ENCODE measurements around the gene SYNPR.

SYNPR gene

DNA sequence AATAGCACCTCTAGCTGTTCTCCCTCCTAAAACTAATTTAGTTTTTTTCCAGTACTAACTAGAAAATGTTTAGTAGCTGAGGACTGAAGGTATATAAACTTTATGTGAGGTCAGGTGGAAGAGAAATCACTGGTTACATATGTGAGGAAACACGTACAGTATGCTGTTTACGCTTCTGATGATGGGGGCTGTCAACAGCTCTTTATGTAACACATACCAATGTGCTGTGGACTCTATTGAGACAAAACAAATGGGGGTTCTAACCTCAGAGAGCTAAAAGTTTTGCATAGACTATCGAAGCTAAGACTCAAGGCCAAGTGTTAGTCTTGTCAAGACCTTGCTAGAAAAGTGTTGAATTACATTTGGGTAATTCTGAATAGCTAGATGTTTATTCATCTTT is 107.5 kb downstream of the SYNPR start:
- DNase-seq (ENCODE audit: low spot score), result no peak

DNA sequence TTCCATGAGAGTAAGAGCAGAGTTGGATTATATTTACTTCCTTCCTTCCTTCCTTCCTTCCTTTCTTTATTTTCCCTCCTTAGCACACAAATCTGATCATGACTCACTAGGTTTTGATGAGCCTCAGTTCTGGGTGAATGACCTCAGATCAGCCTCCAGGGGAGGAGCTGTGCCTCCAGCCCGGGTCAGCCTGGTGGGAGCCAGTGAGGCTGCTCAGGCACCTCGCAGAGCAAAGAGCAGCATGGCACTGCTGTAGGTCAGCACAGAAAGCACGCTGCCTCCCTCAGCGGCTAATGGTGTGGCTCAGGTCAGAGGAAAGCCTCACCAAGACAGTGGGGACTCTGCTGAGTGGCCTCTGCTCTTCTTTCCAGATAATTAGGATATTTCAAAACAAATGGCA is 108.5 kb downstream of the SYNPR start:
- no peak for DNase-seq (ENCODE audit: low spot score)

DNA sequence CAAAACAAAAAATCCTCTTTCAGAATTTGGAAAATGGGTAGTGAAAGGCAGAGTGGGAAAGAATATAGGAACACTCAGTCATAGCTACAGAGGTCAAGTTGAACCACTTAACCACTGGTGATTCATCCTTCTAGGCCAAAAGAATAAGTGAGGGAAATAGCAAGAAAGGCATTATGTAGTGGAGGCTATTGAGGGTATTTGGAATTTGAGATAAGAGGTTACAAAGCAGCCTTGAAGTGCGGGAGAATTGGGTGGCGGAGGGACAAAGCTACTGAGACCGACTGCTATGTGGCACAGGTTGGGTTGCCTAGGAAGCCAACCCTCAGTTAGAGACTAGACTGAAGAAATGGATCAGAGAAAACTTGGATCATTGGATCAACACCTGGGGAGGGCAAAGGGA is 109.5 kb downstream of the SYNPR start:
- no peak for DNase-seq (ENCODE audit: low spot score)

DNA sequence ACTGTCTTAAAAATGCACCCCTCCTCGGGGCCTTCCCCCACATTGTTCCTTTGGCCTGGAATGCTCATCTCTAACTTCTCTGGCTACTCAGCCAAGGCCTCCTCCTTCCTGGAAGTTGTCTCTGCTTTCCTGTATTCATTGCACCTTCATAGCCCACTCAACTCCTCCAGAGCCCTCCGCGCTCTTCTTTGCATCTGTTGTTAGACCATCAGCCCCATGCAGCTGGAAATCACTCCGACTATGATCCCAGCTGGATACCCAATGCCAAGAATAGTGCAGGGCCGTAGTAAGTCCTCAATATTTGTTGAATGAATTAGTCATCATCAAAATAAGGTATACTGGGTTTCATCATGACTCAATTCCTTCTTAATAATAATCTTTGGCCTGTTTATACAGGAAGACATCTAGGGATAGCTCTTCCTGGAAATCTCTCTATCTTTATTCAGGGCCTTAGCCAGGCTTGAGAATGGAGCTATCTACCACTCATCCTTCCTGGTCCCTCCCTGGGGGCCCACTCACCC is 112.7 kb downstream of the SYNPR start:
- no peak for DNase-seq (ENCODE audit: low spot score)

DNA sequence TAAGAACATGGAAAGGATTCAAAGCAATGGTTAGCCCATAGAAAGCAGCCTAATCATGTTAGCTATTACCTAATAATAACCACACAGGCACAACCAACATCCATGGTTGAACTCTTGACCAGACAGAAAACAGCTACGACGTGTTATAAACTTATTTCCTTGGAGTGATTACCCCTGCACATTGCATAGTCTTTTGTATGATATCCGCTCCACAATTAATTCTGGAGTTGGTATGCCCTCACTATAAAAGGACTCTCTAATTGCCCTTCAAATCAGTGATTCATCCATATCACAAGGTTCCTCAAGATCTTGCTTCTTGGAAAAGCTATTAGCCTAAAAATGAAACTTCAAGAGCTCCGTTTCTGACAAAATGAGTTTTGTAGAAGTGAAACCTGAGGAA is 117.9 kb downstream of the SYNPR start:
- DNase-seq (ENCODE audit: low spot score), result no peak

DNA sequence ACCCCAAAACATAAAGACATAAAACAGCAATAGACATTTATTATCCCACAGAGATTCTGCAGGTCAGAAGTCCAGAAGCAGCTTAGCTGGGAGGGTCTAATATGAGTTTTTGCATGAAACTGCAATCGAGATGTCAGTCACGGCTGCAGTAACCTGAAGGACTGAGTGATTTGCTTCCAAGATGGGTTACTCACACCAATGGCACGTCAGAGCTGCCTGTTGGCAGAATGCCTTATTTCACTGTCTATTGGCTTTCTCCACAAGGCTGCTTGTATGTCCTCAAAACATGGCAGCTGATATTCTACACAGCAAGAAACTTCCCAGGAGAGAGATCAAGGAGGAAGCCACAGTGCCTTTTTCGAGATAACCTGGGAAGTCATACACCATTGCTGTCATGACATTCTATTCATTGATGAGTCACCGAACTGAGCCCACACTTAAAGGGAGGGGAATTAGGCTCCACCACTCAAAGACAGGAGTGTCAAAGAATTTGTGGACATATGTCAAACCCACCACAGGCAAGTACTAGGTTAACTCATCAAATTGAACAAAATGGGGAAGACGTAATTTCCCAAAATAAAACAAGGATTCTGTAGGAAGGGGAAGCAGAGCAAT is 122.2 kb downstream of the SYNPR start:
- no peak for DNase-seq (ENCODE audit: low spot score)

DNA sequence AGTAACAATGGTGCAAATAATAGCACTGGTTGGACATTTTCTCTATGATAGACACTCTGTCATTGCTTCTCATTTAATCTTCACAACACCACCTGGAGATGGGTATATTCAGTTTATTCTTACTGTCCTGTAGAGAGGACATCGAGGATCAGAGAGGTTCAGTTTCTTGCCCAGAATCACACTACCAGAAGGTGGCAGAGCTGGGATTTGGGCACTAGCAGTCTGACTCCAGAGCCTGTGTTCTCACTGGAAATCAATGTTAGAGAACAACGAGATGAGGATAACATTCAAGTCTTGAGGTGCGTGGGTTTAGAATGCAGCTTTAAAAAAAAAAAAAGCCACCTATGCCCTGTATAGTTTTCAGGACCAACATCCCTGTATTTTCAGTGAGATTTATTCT is 127.8 kb downstream of the SYNPR start:
- no peak for DNase-seq (ENCODE audit: low spot score)

DNA sequence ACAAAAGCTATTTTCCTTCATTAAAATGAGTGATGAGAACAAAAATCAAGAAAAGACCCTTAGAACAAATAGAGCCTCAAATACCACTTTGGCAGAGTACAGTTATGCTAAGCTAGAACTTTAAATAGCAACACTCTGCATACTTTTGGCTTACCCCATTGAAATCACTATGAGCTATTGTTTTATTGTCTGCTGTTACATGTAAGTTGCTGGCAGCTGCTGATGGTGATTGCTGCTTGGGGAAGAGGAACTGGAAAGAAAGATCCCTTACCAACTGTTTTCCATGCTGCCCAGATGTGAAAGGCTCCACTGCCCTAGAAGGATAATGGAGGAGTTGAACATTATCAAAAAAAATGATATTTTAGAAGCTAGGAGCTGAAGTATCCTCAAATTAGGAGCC is 135.4 kb downstream of the SYNPR start:
- no peak for DNase-seq (ENCODE audit: low spot score)

DNA sequence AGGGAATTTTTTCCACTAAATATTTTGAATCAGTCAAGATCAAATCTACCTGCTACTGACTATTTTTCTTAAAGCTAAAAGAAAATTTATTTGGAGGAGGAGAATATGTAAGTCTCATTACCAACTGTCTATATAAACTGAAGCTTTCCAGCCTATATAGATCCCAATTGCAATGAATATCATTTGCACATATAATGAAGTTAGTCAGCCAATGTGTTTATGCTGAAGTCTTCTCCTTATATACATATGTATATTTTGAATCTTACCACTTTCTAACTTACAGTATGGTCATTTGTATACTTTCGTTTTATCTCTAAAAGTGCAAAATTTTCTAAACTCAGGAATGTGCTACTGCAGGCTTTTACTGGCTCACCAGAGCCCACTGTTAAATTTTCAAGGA is 136.5 kb downstream of the SYNPR start:
- no peak for DNase-seq (ENCODE audit: low spot score)

DNA sequence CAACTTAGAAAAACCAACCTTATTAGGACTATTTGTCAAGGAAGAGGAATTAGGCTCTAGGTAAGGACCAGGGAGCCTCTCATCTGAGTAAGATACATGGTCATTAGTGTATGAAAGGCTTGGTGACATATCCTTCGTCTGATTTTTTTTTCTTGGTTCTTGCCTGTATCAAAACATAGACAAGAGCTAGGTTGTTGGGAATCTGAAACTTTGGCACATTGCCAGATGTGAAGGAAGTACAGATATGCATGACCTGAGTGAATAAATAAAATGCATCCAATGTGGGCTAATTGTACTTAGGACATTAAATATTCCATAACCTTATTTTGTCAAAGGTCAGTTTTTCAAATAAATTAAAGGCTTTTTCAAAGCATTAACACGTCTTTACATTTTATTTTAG is 151.8 kb downstream of the SYNPR start:
- DNase-seq (ENCODE audit: low spot score), result no peak

DNA sequence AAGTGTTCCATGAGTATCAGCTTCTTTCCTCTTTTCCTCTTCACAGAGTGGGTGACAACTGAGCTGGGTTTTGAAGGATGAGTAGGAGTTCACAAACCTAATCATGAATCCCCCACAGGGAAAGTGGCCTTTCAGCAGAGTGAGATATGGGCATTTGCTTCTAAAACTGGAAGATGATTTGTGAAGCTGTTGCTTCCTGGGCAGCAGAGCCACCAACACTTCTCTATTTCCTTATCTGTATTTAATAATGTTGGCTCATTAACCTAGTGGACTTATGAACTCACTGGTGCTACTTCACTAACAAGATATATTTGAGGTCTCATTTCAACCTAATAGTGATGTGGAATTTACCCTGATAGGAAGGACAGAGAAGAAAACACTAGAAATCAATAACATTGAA is 152.8 kb downstream of the SYNPR start:
- no peak for DNase-seq (ENCODE audit: low spot score)

DNA sequence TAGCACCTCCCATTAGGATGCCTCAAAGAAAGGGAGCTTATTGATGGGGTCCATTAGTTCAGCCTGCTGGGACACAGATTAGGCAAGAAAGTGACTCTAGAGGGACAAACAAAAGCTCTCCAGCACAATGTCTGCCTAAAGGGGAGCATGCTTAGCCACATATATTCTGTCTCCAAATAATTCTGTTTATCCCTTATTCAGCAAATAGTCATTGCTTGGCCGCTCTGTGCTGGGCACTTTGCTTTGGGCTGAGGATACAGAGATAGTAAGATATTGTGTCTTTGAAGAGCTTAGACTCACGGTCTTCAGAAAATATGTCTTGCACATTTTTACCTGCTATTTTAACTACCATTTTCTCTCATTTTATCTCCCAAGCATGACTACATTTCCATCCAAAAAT is 159.8 kb downstream of the SYNPR start:
- no peak for DNase-seq (ENCODE audit: low spot score)

DNA sequence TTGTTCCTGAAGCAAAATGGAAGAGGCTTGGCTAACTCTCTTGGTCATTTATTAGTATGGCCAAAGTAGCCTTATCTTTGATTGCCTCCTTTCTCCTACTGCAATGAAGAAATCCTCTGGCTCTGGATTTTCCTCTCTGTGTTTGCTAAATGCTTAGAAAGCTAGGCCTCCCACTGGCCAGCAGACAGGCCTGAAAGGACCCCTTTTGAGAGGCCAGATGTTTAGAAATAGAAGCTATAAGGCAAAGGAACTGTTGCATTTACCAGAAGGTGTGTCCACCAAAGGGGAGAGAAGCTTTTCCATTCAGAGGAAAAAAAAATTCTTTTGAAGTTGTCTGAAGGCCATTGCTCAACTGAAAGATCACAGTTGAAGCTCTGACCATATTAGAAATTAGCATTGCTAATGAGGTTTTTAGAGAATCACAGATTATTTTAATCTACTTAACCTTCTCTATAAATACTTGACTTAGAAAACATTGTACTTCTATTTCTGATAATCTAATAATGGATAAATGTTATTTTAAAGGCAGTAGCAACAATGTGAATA is 160.8 kb downstream of the SYNPR start:
- DNase-seq (ENCODE audit: low spot score), result no peak

DNA sequence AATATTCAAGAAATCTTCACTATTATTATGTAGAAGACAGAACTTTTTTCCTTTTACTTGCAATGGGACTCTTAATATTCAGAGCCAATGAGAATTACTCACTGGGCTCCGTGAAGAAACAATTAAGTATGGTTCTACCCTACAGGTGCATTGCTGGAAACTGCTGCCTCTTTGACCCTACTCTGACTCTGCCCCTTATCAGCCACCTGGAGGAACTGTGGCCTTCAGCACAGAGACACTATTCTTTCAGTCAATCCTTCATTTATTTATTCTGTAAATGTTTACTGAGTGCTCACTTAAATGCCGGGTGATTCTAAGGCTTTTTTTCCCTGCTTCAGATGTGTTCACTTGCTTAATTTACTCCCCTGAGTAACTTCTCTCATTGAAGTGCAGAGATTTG is 163.2 kb downstream of the SYNPR start:
- no peak for DNase-seq (ENCODE audit: low spot score)

DNA sequence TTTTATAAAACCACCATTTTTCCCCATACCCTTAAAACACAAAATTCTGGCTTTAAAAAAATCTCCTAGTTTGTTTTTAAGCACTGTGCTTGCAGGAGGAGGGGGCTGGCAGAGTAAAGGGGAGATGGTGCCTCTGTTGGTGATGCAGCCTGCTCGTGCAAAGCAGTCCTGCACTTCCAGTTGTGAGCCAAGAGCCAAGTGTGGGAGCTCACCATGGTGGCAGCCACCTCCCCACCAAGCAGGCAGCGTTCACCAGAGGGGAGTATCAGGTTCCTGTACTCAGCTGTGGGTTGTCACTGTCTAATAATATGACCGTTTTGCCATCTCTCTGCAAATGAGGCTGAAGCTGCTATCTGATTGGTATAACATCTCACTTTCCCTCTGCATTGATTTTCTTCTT is 164.8 kb downstream of the SYNPR start:
- DNase-seq (ENCODE audit: low spot score), result no peak

DNA sequence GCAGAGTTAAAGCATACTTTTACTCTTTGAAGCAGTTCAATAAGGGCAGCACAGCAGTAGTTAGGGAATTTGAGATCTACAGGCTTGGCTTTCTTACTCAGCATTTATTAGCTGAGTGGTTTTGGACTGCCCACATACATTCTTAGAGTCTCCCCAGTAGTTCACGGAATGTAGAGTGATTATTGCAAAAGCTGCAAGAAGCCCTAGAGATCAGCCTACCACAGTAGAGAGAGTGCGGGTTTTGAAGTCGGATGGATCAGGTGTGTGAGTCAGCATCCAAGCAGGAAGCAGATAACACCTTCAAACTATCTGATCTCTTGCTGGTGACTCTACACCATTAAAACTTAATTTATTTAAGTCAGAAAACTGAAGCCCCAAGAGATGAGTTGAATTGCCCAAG is 171.9 kb downstream of the SYNPR start:
- no peak for DNase-seq (ENCODE audit: low spot score)

DNA sequence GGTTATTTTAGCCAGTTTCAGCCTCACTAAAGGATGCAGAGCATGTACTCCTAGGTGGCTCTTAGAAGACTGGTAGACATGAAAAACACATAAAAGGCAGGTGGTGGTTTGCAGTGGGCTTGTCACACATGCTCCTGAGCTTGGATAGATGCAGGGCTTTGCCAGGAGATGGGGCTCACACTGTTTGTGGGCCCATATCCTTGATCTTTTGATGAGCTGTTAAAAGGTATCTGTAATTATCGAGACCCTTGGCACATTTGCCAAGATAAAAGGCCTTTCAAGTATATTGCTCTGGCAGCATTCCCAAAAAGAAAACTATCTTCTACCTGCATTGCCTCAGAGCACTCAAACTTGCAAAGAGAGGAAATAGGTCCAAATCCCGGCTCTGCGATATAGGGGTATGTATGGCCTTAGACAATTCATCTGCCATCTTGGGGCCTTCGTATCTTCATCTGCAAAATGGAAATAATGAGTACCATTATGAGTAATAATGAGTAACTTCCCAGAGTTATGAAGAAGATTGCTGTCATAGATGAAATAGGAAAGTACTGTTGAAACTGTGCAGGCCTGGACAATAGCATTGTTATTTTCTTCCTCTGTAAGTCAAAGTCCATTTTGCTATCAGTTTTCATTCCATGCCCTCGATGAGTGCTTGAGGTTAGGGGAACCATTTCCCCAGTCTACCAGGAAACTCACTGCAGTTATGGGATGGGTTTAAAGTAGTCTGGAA is 172.7 kb downstream of the SYNPR start:
- DNase-seq (ENCODE audit: low spot score), result no peak

DNA sequence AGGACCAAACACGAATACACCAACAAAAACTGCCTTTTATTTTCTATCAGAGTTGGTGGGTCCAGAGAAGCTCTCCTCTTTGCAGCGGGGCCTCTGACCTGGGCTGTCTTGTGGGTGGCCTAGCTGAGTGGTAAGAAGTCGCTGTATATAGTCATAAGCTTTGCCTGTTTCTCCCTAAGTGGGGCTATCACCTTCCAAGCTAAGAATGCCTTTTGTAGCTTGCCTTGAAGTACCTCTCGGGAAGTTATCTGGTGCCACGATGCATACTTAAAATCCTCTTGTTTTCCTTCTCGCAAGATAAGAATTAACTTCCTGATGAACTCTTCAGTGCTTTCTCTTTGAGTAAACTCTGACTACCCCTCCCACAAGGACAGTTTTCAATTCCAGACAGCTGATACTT is 178.8 kb downstream of the SYNPR start:
- no peak for DNase-seq (ENCODE audit: low spot score)

DNA sequence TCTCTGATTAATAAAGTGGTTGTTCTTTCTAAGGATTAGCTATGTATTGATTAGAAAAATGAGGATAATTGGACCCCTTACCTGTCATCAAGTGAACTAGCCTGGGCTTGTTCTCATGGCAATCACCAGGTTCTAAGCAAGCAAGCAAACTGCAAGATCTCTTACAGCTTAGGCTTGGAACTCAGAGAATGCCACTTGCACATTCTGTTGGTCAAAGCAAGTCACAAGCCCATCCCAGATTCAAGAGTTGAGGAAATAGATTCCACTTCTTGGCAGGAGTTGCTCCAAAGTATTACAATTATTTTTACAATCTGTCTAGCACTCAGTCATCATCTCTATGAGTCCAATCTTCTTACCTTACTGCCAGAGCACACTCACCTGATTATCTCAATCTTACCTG is 180.3 kb downstream of the SYNPR start:
- DNase-seq (ENCODE audit: low spot score), result no peak

DNA sequence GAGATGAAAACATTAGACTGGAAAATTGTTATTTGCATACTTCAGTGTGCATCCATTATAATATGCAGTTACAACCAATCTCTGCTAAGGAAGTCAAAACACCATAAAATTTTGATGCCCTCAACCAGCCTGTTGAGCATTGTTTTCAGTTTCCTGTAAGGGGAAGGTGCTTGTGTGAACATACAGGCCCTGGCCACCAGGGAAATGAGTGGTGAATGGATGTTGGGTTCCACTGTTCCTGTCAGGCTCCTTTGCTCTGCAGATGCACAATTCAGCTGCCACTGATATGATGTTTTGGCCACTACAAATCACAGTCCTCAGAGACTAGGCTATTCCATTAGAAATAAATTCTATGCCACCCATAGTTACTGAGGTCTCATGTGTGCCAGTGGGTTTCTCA is 184.6 kb downstream of the SYNPR start:
- DNase-seq (ENCODE audit: low spot score), result no peak

DNA sequence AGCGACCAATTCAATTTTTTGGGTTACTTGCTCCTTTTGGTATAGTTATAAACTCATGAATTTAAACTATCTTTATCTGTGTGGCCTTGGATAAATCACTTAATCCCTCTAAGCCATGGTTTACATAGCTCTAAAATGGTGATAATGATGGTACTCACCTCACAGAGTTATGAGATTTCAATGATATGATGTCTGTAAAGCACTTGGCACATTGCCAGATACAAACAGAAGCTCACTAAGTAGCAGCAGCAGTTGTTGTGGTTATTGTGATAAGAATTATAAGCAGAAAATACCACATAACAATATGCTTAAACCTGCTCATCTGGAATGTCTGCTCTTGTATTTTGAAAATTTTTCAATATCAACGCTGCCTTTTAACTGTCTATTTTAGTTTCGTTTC is 189.3 kb downstream of the SYNPR start:
- DNase-seq (ENCODE audit: low spot score), result no peak

DNA sequence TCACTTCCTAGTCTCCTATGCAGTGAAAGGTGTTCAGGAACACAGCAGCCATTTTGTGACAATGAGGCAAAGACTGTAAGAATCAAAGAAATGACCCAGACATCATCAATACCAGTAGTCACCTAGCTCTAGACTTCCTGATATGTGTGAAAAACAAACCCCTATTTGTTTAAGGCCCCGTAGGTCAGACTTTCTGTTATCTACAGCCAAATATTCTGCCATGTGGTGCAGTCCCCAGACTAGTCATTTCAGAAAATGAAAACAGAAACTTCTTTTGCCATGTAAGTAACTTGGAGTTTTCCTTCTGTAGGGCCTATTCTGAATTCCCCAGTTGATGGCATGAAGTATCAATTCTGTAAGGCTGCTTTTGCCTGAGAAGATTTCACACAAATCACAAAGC is 192.6 kb downstream of the SYNPR start:
- no peak for DNase-seq (ENCODE audit: low spot score)

DNA sequence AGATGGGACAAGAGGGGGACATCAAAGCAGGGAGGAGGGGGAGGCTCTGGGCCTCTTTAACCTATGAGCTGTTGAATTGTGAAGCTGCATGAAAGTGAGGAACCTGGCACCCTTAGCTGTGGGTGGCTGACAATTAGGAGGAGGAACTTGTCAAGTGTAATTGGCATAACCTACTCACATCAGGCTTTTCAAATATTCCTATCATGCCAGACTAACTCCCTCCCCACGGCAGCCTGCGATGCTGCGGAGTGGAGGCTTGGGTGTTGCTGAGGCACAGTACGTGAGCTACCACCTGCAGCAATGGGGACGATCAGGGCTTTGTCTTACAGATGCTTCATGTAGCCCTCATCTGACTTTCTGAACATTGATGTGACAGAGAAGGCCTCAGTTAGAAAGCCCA is 193.7 kb downstream of the SYNPR start:
- no peak for DNase-seq (ENCODE audit: low spot score)

DNA sequence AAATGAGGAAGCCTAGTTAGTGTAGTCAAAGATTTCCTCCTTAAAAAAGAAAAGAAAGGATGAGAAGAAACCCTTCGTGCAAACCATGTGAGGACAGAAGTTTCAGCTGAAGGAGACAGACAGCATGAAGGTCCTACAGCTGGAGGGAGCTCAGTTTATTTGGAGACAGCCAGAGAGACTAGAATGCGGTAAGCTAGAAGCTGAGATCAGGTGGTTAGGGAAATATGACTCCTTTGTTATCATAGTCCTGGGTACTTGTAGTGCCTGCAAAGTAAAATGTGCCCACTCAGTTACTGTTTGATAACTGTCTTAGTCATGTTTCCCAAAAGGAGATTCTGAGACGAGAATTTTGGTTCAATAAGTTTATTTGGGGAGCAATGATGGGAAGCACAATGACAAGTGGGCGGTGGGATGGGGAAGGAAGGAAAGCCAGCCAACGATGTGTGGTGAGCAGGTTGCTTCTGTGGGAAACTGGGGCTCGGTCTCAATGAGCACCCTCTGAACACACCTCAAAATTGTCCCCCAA is 195.6 kb downstream of the SYNPR start:
- DNase-seq (ENCODE audit: low spot score), result no peak

Data from HuH-7.5 (cell line).